Measurements from ENCODE around the gene MCM3. TPM values are rescaled to one million over a fixed set of nuclear protein-coding genes. Genes with fewer than 3 reads are reported as not detected.

The MCM3 gene
- total and polyA plus RNA-seq, 2 of the 4 experiments (the other 2 are of a cell fraction) = 54.6 to 66.5 TPM

Other genes with a start within 250 kb of the MCM3 start
- not detected in 2 replicates for gene PKHD1, start 197.1 kb downstream of the MCM3 start, total RNA-seq (2012; rRNA removed)
- gene PKHD1, start 197.1 kb downstream of the MCM3 start, polyA plus RNA-seq (2012; rRNA removed) = not detected in 2 replicates
- gene IL17A, start 98.4 kb downstream of the MCM3 start, total RNA-seq (2012; rRNA removed) = not detected in 2 replicates
- gene IL17A, start 98.4 kb downstream of the MCM3 start, polyA plus RNA-seq (2012; rRNA removed) = not detected in 2 replicates
- not detected in 2 replicates for gene IL17F, start 40.2 kb downstream of the MCM3 start, total RNA-seq (2012; rRNA removed)
- not detected in 2 replicates for gene IL17F, start 40.2 kb downstream of the MCM3 start, polyA plus RNA-seq (2012; rRNA removed)
- 1.6 and 1.7 TPM in 2 replicates for gene PAQR8, start 77.4 kb upstream of the MCM3 start, total RNA-seq (2012; rRNA removed)
- 1.1 and 1.4 TPM in 2 replicates for gene PAQR8, start 77.4 kb upstream of the MCM3 start, polyA plus RNA-seq (2012; rRNA removed)
- 14.0 and 14.7 TPM in 2 replicates for gene EFHC1, start 135.6 kb upstream of the MCM3 start, total RNA-seq (2012; rRNA removed)
- gene EFHC1, start 135.6 kb upstream of the MCM3 start, polyA plus RNA-seq (2012; rRNA removed) = 17.6 and 23.0 TPM in 2 replicates

All from IMR-90 (cell line).